ENCODE results near the gene PATZ1. TPM values are rescaled to one million over a fixed set of nuclear protein-coding genes. Genes with fewer than 3 reads are reported as not detected.

Gene PATZ1
- total and polyA plus RNA-seq, 9 of the 15 experiments (the other 6 are each of a cell fraction or from before 2014, with no cell fraction given), result 0.63 to 7.8 (median 4.2) TPM

DNA sequence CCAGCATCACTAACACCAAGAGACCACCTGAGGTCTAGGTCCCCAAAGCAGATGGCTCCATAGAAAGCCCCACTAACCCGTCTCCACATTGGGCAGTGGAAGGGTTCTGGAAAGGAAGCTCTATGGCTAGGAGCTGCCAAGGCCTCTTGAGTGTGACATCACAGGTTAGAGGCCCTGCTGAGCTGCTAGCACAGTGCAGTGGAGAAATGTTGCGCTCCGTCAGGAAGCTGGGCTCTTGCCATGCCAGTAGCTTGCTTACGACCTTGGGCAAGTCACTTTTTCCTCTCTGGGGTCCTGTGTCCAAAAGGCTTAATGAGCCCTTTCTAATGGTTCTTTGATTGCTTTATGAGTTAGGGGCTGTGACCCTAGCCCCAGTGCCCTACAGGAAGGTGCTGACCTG lies 64.4 kb downstream of the PATZ1 start:
- H3K4me3 ChIP-seq, result no peak overlapping the region
- H3K9me1 ChIP-seq (ENCODE audit: control insufficient read depth, insufficient read depth, low read length), result no peaks in the 10 kb centered on the region
- intact Hi-C loops (cut with micrococcal nuclease) (no loop called here), in situ Hi-C loops (cut with MboI) (no loop called here)
- no TSS peak for BruUV-seq (replicated peaks)
- no peaks in the 10 kb centered on the region for H3K79me2 ChIP-seq (ENCODE audit: control insufficient read depth, insufficient read depth, low read length)
- TF ChIP-seq SPI1 (IDR thresholded peaks at IDR 0.05; ENCODE audit: borderline replicate concordance, low read depth, low read length) (no peak), ZNF57 (CRISPR knock-in tag; IDR thresholded peaks at IDR 0.05) (no peak), PHB2 (IDR thresholded peaks at IDR 0.05; ENCODE audit: low read depth) (no peak)
- DNase-seq (ENCODE audit: extremely low read depth in 1 of 4, low spot score in 3 of 4) (no peak), FAIRE-seq (no peak), ATAC-seq (no peak)
- 47% methylated on average over 3 of the region's 4 CpGs for WGBS (ENCODE audit: insufficient coverage, low coverage, missing lambda C conversion rate)
- peaks cover 6% of the 10 kb centered on the region; the same call in 2 of the 3 replicates for H3K36me3 ChIP-seq (ENCODE audit: control insufficient read depth, insufficient read depth, low read length)
- no peak overlapping the region for H2AFZ ChIP-seq (ENCODE audit: low read depth, low read length)
- no peak overlapping the region for H3K9ac ChIP-seq (ENCODE audit: insufficient read depth in 1 of 2, low read depth in 2 of 2, low read length in 2 of 2)
- H3K9me3 ChIP-seq (replicated peaks; ENCODE audit: control insufficient read depth, insufficient read depth, low read depth, low read length), result no peaks in the 10 kb centered on the region
- H3K27me3 ChIP-seq (ENCODE audit: control insufficient read depth in 2 of 2, insufficient read depth in 2 of 2, low read length in 2 of 2), result no peaks in the 10 kb centered on the region
- peaks cover 2 to 3% of the 10 kb centered on the region in 2 experiments; a peak in 2 of 5 replicates for H3K4me1 ChIP-seq (replicated peaks in 1 of 2; ENCODE audit: control insufficient read depth in 2 of 2, insufficient read depth in 2 of 2, low read length in 2 of 2)
- CTCF ChIA-PET (ENCODE audit: low intra/inter-chr PET ratio), result no interaction called here
- POLR2A ChIA-PET, result interaction anchor here (0.7 to 1.1 kb wide), 4 partner anchors 9 to 187 kb away, joined by 3 to 7 read pairs (median 4); partner anchors contain the start of gene PIK3IP1
- H3K27ac ChIP-seq (ENCODE audit: extremely low read depth, low read depth, low read length), result no peak overlapping the region
- no peak overlapping the region for H3K4me2 ChIP-seq (ENCODE audit: insufficient read depth, low read length)
- no peaks in the 10 kb centered on the region for H4K20me1 ChIP-seq (replicated peaks; ENCODE audit: control insufficient read depth, insufficient read depth, low read length)

DNA sequence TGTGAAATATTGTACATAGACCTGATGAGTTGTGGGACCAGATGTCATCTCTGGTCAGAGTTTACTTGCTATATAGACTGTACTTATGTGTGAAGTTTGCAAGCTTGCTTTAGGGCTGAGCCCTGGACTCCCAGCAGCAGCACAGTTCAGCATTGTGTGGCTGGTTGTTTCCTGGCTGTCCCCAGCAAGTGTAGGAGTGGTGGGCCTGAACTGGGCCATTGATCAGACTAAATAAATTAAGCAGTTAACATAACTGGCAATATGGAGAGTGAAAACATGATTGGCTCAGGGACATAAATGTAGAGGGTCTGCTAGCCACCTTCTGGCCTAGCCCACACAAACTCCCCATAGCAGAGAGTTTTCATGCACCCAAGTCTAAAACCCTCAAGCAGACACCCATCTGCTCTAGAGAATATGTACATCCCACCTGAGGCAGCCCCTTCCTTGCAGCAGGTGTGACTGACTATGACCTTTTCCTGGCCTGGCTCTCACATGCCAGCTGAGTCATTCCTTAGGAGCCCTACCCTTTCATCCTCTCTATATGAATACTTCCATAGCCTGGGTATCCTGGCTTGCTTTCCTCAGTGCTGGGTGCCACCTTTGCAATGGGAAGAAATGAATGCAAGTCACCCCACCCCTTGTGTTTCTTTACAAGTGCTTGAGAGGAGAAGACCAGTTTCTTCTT lies 66.2 kb downstream of the PATZ1 start:
- ChIA-PET CTCF (ENCODE audit: low intra/inter-chr PET ratio) (no interaction called here), POLR2A (interaction anchor here (0.5 to 1.3 kb wide), 3 partner anchors 9 to 425 kb away, joined by 3 to 7 read pairs (median 4); no protein-coding TSS in a partner anchor)
- H3K27me3 ChIP-seq (ENCODE audit: control insufficient read depth in 2 of 2, insufficient read depth in 2 of 2, low read length in 2 of 2), result no peaks in the 10 kb centered on the region
- BruUV-seq (replicated peaks), result no TSS peak
- H2AFZ ChIP-seq (ENCODE audit: low read depth, low read length), result no peak overlapping the region
- ATAC-seq (no peak), FAIRE-seq (no peak), DNase-seq (ENCODE audit: extremely low read depth in 1 of 4, low spot score in 3 of 4) (no peak)
- no peak overlapping the region for H3K4me3 ChIP-seq
- in situ Hi-C loops (cut with MboI), result no loop called here
- H3K4me1 ChIP-seq (replicated peaks in 1 of 2; ENCODE audit: control insufficient read depth in 2 of 2, insufficient read depth in 2 of 2, low read length in 2 of 2), result peaks cover 2% of the 10 kb centered on the region in 2 experiments; a peak in 1 of 5 replicates
- H3K79me2 ChIP-seq (ENCODE audit: control insufficient read depth, insufficient read depth, low read length), result no peaks in the 10 kb centered on the region
- intact Hi-C loops (cut with micrococcal nuclease), result no loop called here
- H3K27ac ChIP-seq (ENCODE audit: extremely low read depth, low read depth, low read length), result no peak overlapping the region
- H3K9me1 ChIP-seq (ENCODE audit: control insufficient read depth, insufficient read depth, low read length), result no peaks in the 10 kb centered on the region
- no peaks in the 10 kb centered on the region for H4K20me1 ChIP-seq (replicated peaks; ENCODE audit: control insufficient read depth, insufficient read depth, low read length)
- H3K9me3 ChIP-seq (replicated peaks; ENCODE audit: control insufficient read depth, insufficient read depth, low read depth, low read length), result no peaks in the 10 kb centered on the region
- no peak overlapping the region for H3K4me2 ChIP-seq (ENCODE audit: insufficient read depth, low read length)
- H3K36me3 ChIP-seq (ENCODE audit: control insufficient read depth, insufficient read depth, low read length), result peaks cover 10% of the 10 kb centered on the region; the same call in 2 of the 3 replicates
- no peak overlapping the region for H3K9ac ChIP-seq (ENCODE audit: insufficient read depth in 1 of 2, low read depth in 2 of 2, low read length in 2 of 2)
- TF ChIP-seq ZNF311 (CRISPR knock-in tag; IDR thresholded peaks at IDR 0.05), result no peak
- TF ChIP-seq HCFC1 (IDR thresholded peaks at IDR 0.05; ENCODE audit: low read depth, low read length), result no peak
- no peak for TF ChIP-seq ZNF24 (IDR thresholded peaks at IDR 0.05)
- TF ChIP-seq ZNF282 (CRISPR knock-in tag; IDR thresholded peaks at IDR 0.05), result no peak
- no peak for TF ChIP-seq HEY1 (CRISPR knock-in tag; IDR thresholded peaks at IDR 0.05; ENCODE audit: borderline replicate concordance)
- TF ChIP-seq PYGO2 (tag; IDR thresholded peaks at IDR 0.05), result no peak
- no peak for TF ChIP-seq ZNF165 (CRISPR knock-in tag; IDR thresholded peaks at IDR 0.05; ENCODE audit: borderline replicate concordance)
- no peak for TF ChIP-seq RAD21 (CRISPR knock-in tag; conservative IDR thresholded peaks at IDR 0.05 in 1 of 2, IDR thresholded peaks at IDR 0.05 in 1 of 2)
- TF ChIP-seq, protein P1, sequence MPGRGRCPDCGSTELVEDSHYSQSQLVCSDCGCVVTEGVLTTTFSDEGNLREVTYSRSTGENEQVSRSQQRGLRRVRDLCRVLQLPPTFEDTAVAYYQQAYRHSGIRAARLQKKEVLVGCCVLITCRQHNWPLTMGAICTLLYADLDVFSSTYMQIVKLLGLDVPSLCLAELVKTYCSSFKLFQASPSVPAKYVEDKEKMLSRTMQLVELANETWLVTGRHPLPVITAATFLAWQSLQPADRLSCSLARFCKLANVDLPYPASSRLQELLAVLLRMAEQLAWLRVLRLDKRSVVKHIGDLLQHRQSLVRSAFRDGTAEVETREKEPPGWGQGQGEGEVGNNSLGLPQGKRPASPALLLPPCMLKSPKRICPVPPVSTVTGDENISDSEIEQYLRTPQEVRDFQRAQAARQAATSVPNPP (IDR thresholded peaks at IDR 0.05; ENCODE audit: borderline replicate concordance, insufficient read depth, insufficient read length), result no peak

All from K562 (cell line).